Endothelial cell (in vitro differentiated cells): ENCODE data around the gene DTNA. TPM values are rescaled to one million over a fixed set of nuclear protein-coding genes. Genes with fewer than 3 reads are reported as not detected.
"Not testable (repeated sequence)": the region's sequence is repeated elsewhere in the genome, so short reads cannot be mapped to it uniquely, and the experiment has no call there.

Source experiments
- DNase-seq: peaks from one replicate; pipeline ENCODE4 v3.0.0; 2021; ENCODE audit warnings: low spot score
- H3K27ac Mint-ChIP-seq: one replicate; pipeline ENCODE4 v1.8.0; 2021; ENCODE audit warnings: mixed read lengths, inconsistent platforms; ENCODE audit not compliant: unreplicated experiment
- H3K27me3 Mint-ChIP-seq: one replicate; pipeline ENCODE4 v1.8.0; 2021; ENCODE audit warnings: mild to moderate bottlenecking, moderate library complexity, mixed read lengths, inconsistent platforms; ENCODE audit not compliant: unreplicated experiment
- H3K36me3 Mint-ChIP-seq: one replicate; pipeline ENCODE4 v1.8.0; 2021; ENCODE audit warnings: mild to moderate bottlenecking, low read depth, mixed read lengths, inconsistent platforms; ENCODE audit not compliant: unreplicated experiment
- H3K4me1 Mint-ChIP-seq: one replicate; pipeline ENCODE4 v1.8.0; 2021; ENCODE audit warnings: mild to moderate bottlenecking, mixed read lengths, inconsistent platforms; ENCODE audit not compliant: unreplicated experiment
- H3K4me3 Mint-ChIP-seq: one replicate; pipeline ENCODE4 v1.8.0; 2021; ENCODE audit warnings: mild to moderate bottlenecking, mixed read lengths, inconsistent platforms; ENCODE audit not compliant: unreplicated experiment
- H3K9me3 Mint-ChIP-seq: one replicate; pipeline ENCODE4 v1.8.0; 2021; ENCODE audit warnings: mixed read lengths, inconsistent platforms; ENCODE audit not compliant: unreplicated experiment
- total RNA-seq: library from RNA; stranded (reverse); fragmentation: NEBNext Ultra II Directional; extraction: Animal tissue kit (Norgen Biotek cat#: 25700); gene quantifications from one replicate; pipeline ENCODE4 v1.2.1, GENCODE V29; 2021; ENCODE audit not compliant: unreplicated experiment
- TF ChIP-seq, protein P1 (sequence below): fragments of 200-600 bp; sonication (generic); IDR thresholded peaks from one replicate; pipeline ENCODE4 v1.5.0; 2021; ENCODE audit warnings: antibody characterized with exemption; ENCODE audit not compliant: unreplicated experiment

The DTNA gene
- total RNA-seq, 1 donor from 2014 or later: 17.9 TPM

DNA sequence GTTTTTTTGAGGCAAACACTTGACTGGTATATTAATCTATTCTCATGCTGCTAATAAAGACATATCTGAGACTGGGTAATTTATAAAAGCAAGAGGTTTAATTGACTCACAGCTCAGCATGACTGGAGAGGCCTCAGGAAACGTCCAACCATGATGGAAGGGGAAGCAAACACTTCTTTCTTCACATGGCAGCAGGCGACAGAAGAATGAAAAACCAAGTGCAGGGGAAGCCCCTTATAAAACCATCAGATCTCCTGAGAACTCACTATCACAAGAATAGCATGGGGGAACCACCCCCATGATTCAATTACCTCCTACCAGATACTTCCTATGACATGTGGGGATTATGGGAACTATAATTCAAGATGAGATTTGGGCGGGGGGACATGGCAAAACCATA, 194.9 kb downstream of the DTNA start:
- Mint-ChIP-seq H3K27ac (no peak overlapping the region), H3K4me1 (no peaks in the 10 kb centered on the region), H3K36me3 (peaks cover 4% of the 10 kb centered on the region), H3K27me3 (no peaks in the 10 kb centered on the region), H3K9me3 (no peaks in the 10 kb centered on the region), H3K4me3 (no peak overlapping the region)
- no peak for DNase-seq
- TF ChIP-seq, protein P1, sequence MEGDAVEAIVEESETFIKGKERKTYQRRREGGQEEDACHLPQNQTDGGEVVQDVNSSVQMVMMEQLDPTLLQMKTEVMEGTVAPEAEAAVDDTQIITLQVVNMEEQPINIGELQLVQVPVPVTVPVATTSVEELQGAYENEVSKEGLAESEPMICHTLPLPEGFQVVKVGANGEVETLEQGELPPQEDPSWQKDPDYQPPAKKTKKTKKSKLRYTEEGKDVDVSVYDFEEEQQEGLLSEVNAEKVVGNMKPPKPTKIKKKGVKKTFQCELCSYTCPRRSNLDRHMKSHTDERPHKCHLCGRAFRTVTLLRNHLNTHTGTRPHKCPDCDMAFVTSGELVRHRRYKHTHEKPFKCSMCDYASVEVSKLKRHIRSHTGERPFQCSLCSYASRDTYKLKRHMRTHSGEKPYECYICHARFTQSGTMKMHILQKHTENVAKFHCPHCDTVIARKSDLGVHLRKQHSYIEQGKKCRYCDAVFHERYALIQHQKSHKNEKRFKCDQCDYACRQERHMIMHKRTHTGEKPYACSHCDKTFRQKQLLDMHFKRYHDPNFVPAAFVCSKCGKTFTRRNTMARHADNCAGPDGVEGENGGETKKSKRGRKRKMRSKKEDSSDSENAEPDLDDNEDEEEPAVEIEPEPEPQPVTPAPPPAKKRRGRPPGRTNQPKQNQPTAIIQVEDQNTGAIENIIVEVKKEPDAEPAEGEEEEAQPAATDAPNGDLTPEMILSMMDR: no peak

DNA sequence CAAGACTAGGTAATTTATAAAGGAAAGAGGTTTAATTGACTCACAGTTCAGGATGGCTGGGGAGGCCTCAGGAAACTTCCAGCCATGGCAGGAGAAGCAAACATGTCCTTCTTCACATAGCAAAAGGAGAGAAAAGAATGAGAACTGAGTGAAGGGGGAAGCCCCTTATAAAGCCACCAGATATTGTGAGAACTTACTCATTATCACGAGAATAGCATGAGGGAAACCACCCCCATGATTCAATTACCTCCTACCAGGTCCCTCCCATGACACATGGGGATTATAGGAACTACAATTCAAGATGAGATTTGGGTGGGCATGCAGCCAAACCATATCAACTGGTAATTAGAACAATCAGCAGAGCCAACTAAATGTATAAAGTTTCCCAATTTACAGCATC, 196.9 kb downstream of the DTNA start:
- not testable (repeated sequence) for H3K36me3 Mint-ChIP-seq, H3K4me1 Mint-ChIP-seq, H3K9me3 Mint-ChIP-seq, H3K27me3 Mint-ChIP-seq, H3K27ac Mint-ChIP-seq, H3K4me3 Mint-ChIP-seq, DNase-seq

DNA sequence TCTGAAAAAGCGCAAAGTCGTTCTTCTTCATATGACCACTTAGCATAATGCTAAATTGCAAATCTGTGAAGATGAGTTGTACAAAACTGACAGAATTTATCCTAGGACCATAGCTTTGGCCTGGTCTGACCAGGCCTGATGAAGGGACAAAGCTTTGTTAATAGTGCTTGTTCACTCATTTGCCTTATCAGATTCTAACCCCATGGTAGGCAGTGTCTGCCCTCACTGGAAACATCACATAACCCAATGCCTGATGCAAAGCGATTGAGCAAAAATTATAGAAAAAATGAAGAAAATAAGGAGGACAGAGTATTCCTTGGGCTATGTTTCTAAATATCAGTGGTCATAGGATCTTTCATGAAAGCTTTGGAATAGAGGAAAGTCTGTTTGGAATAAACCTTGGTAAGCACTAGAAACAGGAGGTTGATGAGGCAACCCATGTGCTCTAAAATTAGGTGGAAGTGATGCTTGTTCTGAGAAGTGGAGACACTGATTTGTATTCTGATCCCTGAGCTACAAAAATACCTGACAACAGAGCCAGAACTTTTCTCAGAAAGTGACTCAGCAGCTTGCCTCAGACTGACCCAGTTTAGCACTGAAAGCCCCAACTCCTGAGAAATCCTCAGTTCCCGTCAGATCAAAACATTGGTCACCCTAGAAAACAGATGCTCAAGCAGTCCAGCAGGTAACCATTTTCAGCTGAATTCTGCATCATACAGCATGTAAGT, 199.7 kb downstream of the DTNA start:
- H3K27ac Mint-ChIP-seq: no peak overlapping the region
- H3K4me1 Mint-ChIP-seq: peaks cover 3% of the 10 kb centered on the region
- H3K4me3 Mint-ChIP-seq: no peak overlapping the region
- no peaks in the 10 kb centered on the region for H3K9me3 Mint-ChIP-seq
- no peaks in the 10 kb centered on the region for H3K27me3 Mint-ChIP-seq
- TF ChIP-seq, protein P1: no peak
- H3K36me3 Mint-ChIP-seq: peaks cover 4% of the 10 kb centered on the region
- no peak for DNase-seq

DNA sequence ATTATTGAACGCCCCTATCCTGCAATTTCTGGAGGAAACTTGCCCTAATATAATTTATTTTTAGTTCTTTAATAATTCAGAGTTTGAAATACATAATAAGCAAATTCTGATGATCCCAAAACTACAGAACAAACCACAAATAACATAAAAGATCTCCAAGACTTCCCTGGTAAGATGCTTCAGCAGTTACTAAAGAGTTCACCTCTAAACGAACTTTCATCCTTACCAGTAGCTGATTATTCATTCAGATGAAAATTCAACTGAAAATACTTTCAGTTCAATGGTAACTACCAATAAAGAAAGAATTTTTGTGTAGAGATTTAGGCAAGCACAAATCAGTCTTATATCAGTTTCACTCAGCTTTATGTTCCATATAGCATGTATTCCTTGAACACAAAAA, 201.0 kb downstream of the DTNA start:
- no peak for DNase-seq
- Mint-ChIP-seq H3K27me3 (no peaks in the 10 kb centered on the region), H3K4me3 (no peak overlapping the region), H3K36me3 (peaks cover 4% of the 10 kb centered on the region), H3K27ac (no peak overlapping the region), H3K4me1 (peaks cover 3% of the 10 kb centered on the region), H3K9me3 (no peaks in the 10 kb centered on the region)
- TF ChIP-seq, protein P1: no peak

DNA sequence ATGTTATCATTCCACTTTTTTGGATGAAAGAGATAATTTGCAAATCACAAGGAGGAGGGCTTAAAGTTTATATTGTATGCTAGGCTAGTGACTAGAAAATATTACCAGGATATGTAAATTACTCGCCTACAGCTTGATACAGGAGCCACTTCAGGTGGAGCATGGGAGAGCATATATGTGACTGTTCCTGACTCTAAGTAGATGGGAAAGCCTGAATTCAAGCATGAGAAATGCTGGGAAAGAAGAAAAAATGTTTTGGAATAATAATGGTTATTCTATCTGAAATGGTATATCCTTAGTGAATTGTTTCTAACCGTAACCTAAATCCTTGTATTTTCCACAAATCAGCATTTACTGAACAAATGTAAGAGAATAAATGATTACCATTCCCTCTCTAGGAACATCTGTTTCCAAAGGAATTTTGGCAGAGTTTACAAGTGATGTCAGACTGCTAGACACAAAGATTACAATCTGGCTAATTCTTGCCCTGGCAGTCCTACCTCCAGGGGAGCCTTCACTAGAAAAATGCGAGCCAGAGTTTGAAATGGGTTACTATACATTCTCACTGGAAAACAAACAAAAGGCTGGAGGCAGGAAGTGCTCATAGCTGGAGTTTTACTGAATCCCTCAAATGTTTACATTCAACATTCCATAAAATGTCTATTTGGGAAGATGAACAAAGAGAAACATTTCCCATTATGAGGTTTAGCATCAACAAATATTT, 201.7 kb downstream of the DTNA start:
- H3K36me3 Mint-ChIP-seq: peaks cover under 1% of the 10 kb centered on the region
- no peaks in the 10 kb centered on the region for H3K27me3 Mint-ChIP-seq
- no peak for DNase-seq
- H3K4me3 Mint-ChIP-seq: no peak overlapping the region
- no peak overlapping the region for H3K27ac Mint-ChIP-seq
- no peaks in the 10 kb centered on the region for H3K9me3 Mint-ChIP-seq
- TF ChIP-seq, protein P1: no peak
- H3K4me1 Mint-ChIP-seq: peaks cover 3% of the 10 kb centered on the region
